ENCODE data around the gene MYBPC1. TPM values are rescaled to one million over a fixed set of nuclear protein-coding genes. Genes with fewer than 3 reads are reported as not detected.
A peak's percentile ranks its signal among the peaks of the same experiment; 100 is the strongest.

Gene MYBPC1
- total and polyA plus RNA-seq, 9 of the 15 experiments (the other 6 are each of a cell fraction or from before 2014, with no cell fraction given) = not detected

- peak in 1 of 2 experiments; percentile 31; a peak in 2 of 4 replicates for TF ChIP-seq NRF1 (conservative IDR thresholded peaks at IDR 0.05 in 1 of 2, IDR thresholded peaks at IDR 0.05 in 1 of 2)
- TF ChIP-seq ZNF318 (IDR thresholded peaks at IDR 0.05; ENCODE audit: borderline replicate concordance in 1 of 2, low read depth in 1 of 2) = peak in 1 of 2 experiments; percentile 82; a peak in 2 of 4 replicates
- TF ChIP-seq NR2C2 (CRISPR knock-in tag; IDR thresholded peaks at IDR 0.05) = no peak
- TF ChIP-seq NR2C2 (tag; IDR thresholded peaks at IDR 0.05) = no peak
- TF ChIP-seq POLR2G (IDR thresholded peaks at IDR 0.05; ENCODE audit: low read depth, low read length) = no peak
- TF ChIP-seq ZNF449 (CRISPR knock-in tag; IDR thresholded peaks at IDR 0.05) = 0 out of 2 replicates have a peak, but pooled peaks have one; percentile 31
- no peak for TF ChIP-seq CHAMP1 (IDR thresholded peaks at IDR 0.05)
- TF ChIP-seq ZNF24 (IDR thresholded peaks at IDR 0.05) = peak; percentile 45; the same call in 1 of the 2 replicates
- TF ChIP-seq ZNF174 (CRISPR knock-in tag; IDR thresholded peaks at IDR 0.05) = no peak
- no peak for TF ChIP-seq ZFX (CRISPR knock-in tag; IDR thresholded peaks at IDR 0.05)
- TF ChIP-seq HDAC2 (IDR thresholded peaks at IDR 0.05) = peak; percentile 74
- TF ChIP-seq STAT5B (CRISPR knock-in tag; IDR thresholded peaks at IDR 0.05) = no peak
- TF ChIP-seq TGIF2 (CRISPR knock-in tag; IDR thresholded peaks at IDR 0.05) = 0 out of 2 replicates have a peak, but pooled peaks have one; percentile 48
- TF ChIP-seq NCOR1 (IDR thresholded peaks at IDR 0.05) = peak; percentile 92
These were observed 101.8 kb downstream of the MYBPC1 start (continued) for GRCh38 chr12:101696251-101697196.

Data from K562 (cell line).